Lower leg skin (tissue), 4 donors: ENCODE data around the gene TNPO2. TPM values are rescaled to one million over a fixed set of nuclear protein-coding genes. Genes with fewer than 3 reads are reported as not detected.
A peak's percentile ranks its signal among the peaks of the same experiment; 100 is the strongest.

ENCODE experiments used
- DNase-seq, 2 donors: peaks; one replicate each; pipeline ENCODE4 v3.0.0-alpha.2; 2019; ENCODE audit warnings: low spot score in 2 of 2
- H3K4me3 ChIP-seq: fragments of 200-600 bp; sonication (generic); 2 replicates; pipeline ENCODE4 v1.5.1; 2017; ENCODE audit warnings: mild to moderate bottlenecking, low read depth; ENCODE audit not compliant: poor library complexity, severe bottlenecking
- CTCF ChIP-seq, 3 donors: fragments of 450-650 bp; IDR thresholded peaks; one replicate each; pipeline ENCODE4 v1.5.1; 2016; ENCODE audit warnings: antibody characterized with exemption in 3 of 3, mild to moderate bottlenecking in 3 of 3, moderate library complexity in 2 of 3
- POLR2A ChIP-seq, 2 donors: fragments of 450-650 bp; IDR thresholded peaks; one replicate each; pipeline ENCODE4 v1.6.1; 2016 to 2017; ENCODE audit warnings: antibody characterized with exemption in 2 of 2, mild to moderate bottlenecking in 1 of 2, moderate library complexity in 1 of 2
- WGBS, 2 donors: methylation state at CpG; one replicate each; pipeline ENCODE4 v1.1.5; 2018; 5-methylcytosine and 5-hydroxymethylcytosine counted together
- intact Hi-C: fragments of 100-400 bp; cut with DNase I; formaldehyde crosslinking; loops from one replicate; pipeline ENCODE4 v1.15.0; 2023; ENCODE audit warnings: low total_unique reads
- total RNA-seq, 4 donors: library from RNA; depleted of rRNA; stranded (reverse); fragments of >200 nt; gene quantifications; one replicate each; pipeline ENCODE4 v1.1.0, GENCODE V29; 2016

The TNPO2 gene
- total RNA-seq, 4 donors from 2014 or later: 58.3 to 160 (median 89.9) TPM

GRCh38 chr19:12750851-12751250 is 27.1 kb upstream of the TNPO2 start:
- intact Hi-C loops: no loop called here
- no peak overlapping the region for H3K4me3 ChIP-seq
- TF ChIP-seq CTCF (IDR thresholded peaks at IDR 0.05) (no peak), POLR2A (IDR thresholded peaks at IDR 0.05) (no peak)
- 51 to 55% methylated on average over 9 of the region's 9 CpGs for WGBS, 2 donors
- DNase-seq: no peak

GRCh38 chr19:12749938-12750521 is 26.3 kb upstream of the TNPO2 start:
- intact Hi-C loops: no loop called here
- H3K4me3 ChIP-seq: no peak overlapping the region
- no peak for DNase-seq
- TF ChIP-seq POLR2A (IDR thresholded peaks at IDR 0.05): no peak
- TF ChIP-seq CTCF (IDR thresholded peaks at IDR 0.05): no peak
- 17 to 24% methylated on average over 16 to 24 of the region's 24 CpGs for WGBS, 2 donors

DNA sequence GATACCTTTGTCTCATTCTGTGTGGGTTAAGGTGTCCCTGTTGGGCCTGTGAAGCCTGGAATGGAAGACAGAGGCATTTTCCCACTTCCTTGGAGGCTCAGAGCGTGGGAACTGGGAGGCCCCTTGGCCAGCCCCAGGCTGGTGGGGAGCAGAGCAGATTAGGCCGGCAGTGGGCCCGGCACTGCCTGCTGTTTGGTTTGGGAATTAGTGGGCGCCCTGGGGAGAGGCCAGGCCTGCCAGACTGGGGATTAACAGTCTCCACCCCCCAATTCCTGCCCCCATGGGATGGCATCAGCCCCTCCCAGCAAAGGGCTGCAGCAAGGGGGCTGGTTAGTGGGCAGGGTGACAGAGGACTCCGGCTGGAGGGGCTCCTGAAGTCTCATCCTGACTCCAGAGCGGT is 24.8 kb upstream of the TNPO2 start:
- intact Hi-C loops: no loop called here
- 71 to 86% methylated on average over 5 of the region's 6 CpGs for WGBS, 2 donors
- no peak for TF ChIP-seq POLR2A (IDR thresholded peaks at IDR 0.05)
- no peak for TF ChIP-seq CTCF (IDR thresholded peaks at IDR 0.05)
- H3K4me3 ChIP-seq: no peak overlapping the region
- no peak for DNase-seq

GRCh38 chr19:12745166-12745897 is 21.6 kb upstream of the TNPO2 start:
- no peak overlapping the region for H3K4me3 ChIP-seq
- DNase-seq: no peak
- TF ChIP-seq CTCF (IDR thresholded peaks at IDR 0.05): no peak
- no peak for TF ChIP-seq POLR2A (IDR thresholded peaks at IDR 0.05)
- 76 to 79% methylated on average over 15 to 22 of the region's 22 CpGs for WGBS, 2 donors
- intact Hi-C loops: no loop called here

GRCh38 chr19:12737835-12738351 is 14.2 kb upstream of the TNPO2 start:
- intact Hi-C loops: no loop called here
- 12% methylated on average over 9 to 13 of the region's 13 CpGs for WGBS, 2 donors
- peak overlapping the region; percentile 67 for H3K4me3 ChIP-seq
- DNase-seq: no peak
- no peak for TF ChIP-seq CTCF (IDR thresholded peaks at IDR 0.05)
- no peak for TF ChIP-seq POLR2A (IDR thresholded peaks at IDR 0.05)
